ENCODE results near the gene SNRNP48. TPM values are rescaled to one million over a fixed set of nuclear protein-coding genes. Genes with fewer than 3 reads are reported as not detected.

Gene SNRNP48
- total and polyA plus RNA-seq, 2 of the 8 experiments (the other 6 are each of a cell fraction or from before 2014, with no cell fraction given), result 7.7 to 21.0 TPM

- TF ChIP-seq E2F6 (IDR thresholded peaks at IDR 0.05), result 0 out of 2 replicates have a peak, but pooled peaks have one; percentile 18
- TF ChIP-seq SIRT6 (IDR thresholded peaks at IDR 0.05; ENCODE audit: low read length), result no peak
- TF ChIP-seq CEBPB (IDR thresholded peaks at IDR 0.05; ENCODE audit: low read depth, low read length), result no peak
- peak; percentile 86; the same call in 1 of the 2 replicates for TF ChIP-seq RBBP5 (IDR thresholded peaks at IDR 0.05; ENCODE audit: borderline replicate concordance, low read depth, low read length)
- TF ChIP-seq SP1 (IDR thresholded peaks at IDR 0.05; ENCODE audit: low read depth, low read length), result no peak
- no peak for TF ChIP-seq SP2 (IDR thresholded peaks at IDR 0.05; ENCODE audit: low read length)
- TF ChIP-seq HDAC2 (IDR thresholded peaks at IDR 0.05; ENCODE audit: borderline replicate concordance in 1 of 2, low read depth in 2 of 2, low read length in 2 of 2), result 0 out of 4 replicates have a peak, but pooled peaks of 1 of the 2 experiments have one; percentile 17
- TF ChIP-seq JUND (IDR thresholded peaks at IDR 0.05; ENCODE audit: low read length), result no peak
- no peak for TF ChIP-seq GABPA (IDR thresholded peaks at IDR 0.05; ENCODE audit: borderline replicate concordance, insufficient read depth, low read length)
- TF ChIP-seq TAF7 (optimal IDR thresholded peaks at IDR 0.05; ENCODE audit: borderline replicate concordance, low read depth, low read length), result peak; percentile 41
- TF ChIP-seq HDAC6 (IDR thresholded peaks at IDR 0.05; ENCODE audit: low read depth, low read length), result no peak
- TF ChIP-seq RAD21 (IDR thresholded peaks at IDR 0.05 in 1 of 2, conservative IDR thresholded peaks at IDR 0.05 in 1 of 2; ENCODE audit: low read depth in 2 of 2, low read length in 2 of 2), result no peak
- TF ChIP-seq NANOG (IDR thresholded peaks at IDR 0.05; ENCODE audit: insufficient read depth, low read depth, low read length, poor library complexity, severe bottlenecking), result no peak
- 0 out of 2 replicates have a peak, but pooled peaks have one; percentile 30 for TF ChIP-seq PHF8 (conservative IDR thresholded peaks at IDR 0.05; ENCODE audit: low read depth, low read length)
- no peak for TF ChIP-seq EP300 (IDR thresholded peaks at IDR 0.05; ENCODE audit: borderline replicate concordance in 1 of 2, low read depth in 2 of 2, low read length in 2 of 2)
- TF ChIP-seq CHD2 (IDR thresholded peaks at IDR 0.05; ENCODE audit: low read length), result peak; percentile 43; the same call in 1 of the 2 replicates
- peak; percentile 18 for TF ChIP-seq ASH2L (IDR thresholded peaks at IDR 0.05; ENCODE audit: low read length)
- no peak for TF ChIP-seq JUN (IDR thresholded peaks at IDR 0.05; ENCODE audit: low read depth, low read length)
- no peak for TF ChIP-seq CBX8 (IDR thresholded peaks at IDR 0.05; ENCODE audit: borderline replicate concordance, low read depth, low read length)
- no peak for TF ChIP-seq RFX5 (IDR thresholded peaks at IDR 0.05; ENCODE audit: borderline replicate concordance, low read depth, low read length)
- no peak for TF ChIP-seq CTBP2 (IDR thresholded peaks at IDR 0.05; ENCODE audit: borderline replicate concordance, insufficient read depth, insufficient read length, low read length)
- TF ChIP-seq POLR2A (IDR thresholded peaks at IDR 0.05; ENCODE audit: control extremely low read depth in 1 of 2, low read depth in 2 of 2, low read length in 2 of 2), result peak in 1 of 2 experiments; percentile 44; a peak in 2 of 3 replicates
These were observed 48.6 kb upstream of the SNRNP48 start, which contains the start of gene DSP (continued) for GRCh38 chr6:7541175-7542064.

Measured in H1 (cell line).